ENCODE data around the gene PLAC1.

The PLAC1 gene

DNA sequence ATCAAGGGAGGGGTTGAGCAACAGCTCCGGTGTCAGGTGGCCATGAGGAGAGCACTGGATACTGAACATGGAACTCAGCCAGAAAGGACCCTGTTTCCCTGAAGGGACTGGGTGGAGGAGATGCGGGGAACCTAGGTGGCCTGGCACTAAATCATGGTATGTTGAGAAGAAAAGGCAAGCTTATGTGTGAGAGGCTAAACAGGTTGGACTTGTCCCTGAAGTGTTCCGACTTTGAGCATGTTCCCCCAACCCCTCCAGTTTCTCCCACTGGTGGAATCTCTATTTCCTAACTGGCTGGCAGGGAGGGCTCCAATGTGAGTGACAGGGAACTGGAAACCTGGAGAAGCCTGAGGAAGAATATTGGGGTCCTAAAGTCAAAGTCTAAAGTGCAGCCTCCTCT is 69.5 kb downstream of the PLAC1 start:
- DNase-seq (ENCODE audit: low read depth): no peak

DNA sequence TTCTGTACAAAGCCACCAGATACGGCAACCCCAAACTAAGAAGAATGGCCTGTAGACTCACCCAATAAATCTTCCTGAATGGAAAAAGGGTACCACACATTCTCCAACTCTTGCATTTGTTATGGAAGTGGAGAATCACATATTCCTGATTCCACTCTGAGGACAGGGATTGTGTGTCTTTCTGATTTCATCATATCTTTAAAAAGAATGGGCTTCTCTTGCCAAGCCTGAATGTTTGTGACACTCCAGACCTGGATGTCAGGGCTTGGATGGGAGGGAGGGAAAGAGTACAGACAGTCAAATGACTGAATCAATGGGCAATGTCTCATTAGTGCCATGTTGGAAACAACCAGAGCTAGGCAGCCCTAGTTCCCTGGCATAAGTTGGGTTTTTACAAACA is 77.4 kb downstream of the PLAC1 start:
- no peak for DNase-seq (ENCODE audit: low read depth)

DNA sequence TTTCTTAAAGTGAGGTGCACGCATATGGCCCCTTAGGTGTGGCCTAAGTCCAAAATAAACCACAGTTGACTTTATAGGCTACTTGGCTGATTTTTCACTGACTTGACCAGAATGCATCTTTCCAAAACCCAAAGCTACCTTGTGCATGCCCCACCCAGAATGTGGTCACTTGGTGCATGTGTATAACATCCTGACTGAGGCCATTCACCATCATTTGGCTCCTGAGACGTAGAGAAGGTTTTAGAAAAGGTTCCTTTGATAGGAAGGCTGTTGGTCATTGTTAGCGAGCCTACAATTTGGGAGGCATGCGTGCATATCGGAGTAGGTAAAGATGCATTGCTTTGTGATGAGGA is 84.6 kb downstream of the PLAC1 start:
- DNase-seq (ENCODE audit: low read depth): no peak

DNA sequence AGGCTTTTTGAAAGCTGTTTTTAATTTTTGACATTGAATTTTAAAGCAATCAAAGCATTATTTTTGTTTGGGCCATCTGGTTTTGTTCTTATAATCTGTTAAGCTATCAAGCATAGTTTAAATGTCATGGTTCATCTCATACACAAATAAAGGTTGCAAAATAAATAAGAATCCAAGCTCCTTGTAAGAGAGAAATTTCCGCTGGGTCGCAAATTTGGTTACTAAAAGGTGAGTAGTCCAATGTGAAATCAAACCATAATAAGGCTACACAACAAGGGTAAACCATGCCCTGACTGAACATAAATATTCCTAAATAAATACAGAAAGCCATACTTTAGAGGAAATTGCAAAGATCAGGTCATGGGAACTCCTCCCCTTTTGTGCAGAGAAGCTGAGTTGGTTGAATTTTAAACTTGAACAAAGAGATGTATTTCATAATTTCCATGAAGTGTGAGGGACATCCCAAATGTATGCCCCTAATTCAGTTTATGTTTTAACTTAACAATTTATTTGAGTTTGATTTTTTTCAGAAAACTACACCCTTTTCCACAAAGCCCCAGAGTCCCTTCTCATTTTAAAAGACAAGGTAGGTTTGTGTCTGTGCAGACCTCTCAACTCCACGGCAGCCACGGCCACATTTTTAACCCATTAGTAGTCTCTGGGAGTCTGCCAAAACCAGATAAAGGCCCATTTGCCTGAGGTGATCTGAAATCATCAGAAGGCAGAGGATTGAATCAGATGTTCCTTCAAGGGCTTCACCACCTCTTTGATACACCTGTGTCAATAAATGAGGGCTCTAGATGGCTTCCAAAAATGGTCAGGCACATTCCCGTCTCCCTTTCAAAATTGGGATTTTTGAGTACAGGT is 85.2 kb downstream of the PLAC1 start:
- DNase-seq (ENCODE audit: low read depth): peak; percentile 17

DNA sequence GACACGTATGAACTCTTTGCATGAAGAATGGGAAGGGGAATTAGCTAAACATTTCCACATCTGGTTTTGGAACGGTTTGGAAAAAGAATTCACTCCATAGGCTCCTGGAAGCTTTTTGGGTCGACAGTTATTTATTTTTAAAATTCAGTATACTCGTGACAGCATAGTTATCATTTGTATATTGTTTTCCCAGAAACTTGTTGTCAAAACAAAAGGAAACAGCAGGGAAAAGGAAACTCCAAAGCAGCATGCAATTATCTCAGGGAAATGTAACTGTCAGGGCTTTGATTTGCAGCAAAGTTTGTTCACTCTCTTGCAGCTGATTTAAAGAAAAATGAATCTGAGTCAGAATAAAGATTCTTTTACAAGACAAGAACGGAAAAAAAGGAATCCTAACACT is 86.5 kb downstream of the PLAC1 start:
- DNase-seq (ENCODE audit: low read depth): peak; percentile 30

DNA sequence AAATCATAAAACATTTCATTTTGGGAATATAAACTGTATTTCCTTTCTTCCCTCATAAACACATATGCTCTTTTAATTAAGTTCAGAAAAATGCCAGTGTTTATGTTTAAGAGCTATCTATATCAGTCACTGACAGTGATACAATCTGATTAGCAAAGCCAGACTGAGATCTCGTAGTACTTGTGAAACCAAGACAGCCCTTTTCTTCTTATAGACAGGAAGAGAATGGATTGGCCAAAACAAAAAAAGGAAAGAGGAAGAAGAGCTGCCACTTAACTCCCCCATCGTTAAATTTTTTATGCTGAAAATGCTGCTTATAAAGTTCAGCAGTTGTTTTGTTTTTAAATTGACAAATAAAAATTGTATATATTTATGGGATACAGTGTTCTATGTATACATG is 87.4 kb downstream of the PLAC1 start:
- DNase-seq (ENCODE audit: low read depth): no peak

DNA sequence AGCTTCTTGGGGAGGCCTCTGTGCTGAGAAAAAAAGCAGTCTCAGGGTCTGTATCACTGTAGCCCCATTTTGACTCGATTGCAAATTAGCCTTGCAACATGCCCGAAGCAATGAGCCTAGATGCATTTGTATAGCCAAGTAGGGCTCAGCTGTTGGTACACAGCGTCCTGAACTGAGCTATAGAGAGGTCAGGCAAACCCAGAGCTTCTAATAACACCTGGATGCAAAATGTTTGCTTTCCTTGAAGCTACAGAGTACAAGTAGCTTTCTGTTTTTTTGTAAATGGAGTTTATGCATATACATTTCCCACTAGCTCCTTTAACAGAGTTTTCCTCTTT is 87.8 kb downstream of the PLAC1 start:
- DNase-seq (ENCODE audit: low read depth): no peak

DNA sequence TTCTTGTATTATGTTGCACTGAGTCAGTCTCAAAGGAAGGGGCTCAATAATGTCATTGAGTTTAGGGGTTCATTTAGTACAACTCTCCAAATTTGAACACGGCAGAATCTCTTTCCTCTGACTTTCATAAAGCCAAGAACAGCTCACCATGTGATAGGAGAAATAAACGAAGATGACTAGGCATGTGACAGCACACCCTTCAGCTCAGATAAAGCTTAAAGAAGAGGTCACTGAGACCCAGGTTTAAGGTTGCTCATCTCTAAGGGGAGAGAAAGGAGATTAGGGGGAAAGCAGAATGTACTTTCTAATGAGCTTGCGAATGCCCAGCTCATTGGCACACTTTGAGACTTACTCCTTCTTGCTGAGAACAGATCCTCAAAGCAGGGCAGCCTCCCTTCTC is 89.0 kb downstream of the PLAC1 start:
- no peak for DNase-seq (ENCODE audit: low read depth)

DNA sequence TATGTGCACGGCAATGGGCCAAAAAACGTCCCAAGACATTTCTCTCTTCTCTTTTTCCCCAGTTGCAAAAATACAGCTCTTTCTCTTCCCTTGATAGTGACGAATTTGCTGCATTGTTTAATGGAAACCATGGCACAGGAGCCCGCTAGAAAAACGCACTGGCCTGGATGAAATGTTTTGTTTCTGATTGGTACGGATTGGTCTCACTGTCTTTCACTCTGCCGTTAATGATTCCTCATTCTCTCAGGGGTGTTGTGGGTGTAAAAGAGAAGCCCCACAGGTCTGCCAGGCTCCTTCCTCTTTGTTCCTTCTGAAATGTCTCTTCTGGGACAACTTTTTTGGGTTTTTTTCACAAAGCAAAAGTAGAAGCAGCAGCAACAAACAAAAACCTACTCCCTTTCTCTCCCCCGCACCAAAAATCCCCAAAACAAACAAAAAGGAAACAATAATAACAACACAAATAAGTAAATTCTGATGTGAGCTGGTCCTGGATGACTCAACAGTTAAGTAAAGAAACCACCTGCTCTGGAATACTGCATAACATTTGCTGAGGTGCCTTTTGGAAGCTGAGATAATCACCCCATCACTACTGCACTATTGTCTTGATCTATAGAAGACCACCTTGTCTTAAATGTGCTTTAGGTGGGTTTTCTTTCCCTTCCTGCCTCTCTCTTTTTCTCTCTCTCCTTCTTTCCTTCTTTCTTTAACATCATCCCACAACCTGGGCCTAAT is 89.8 kb downstream of the PLAC1 start:
- DNase-seq (ENCODE audit: low read depth): no peak

DNA sequence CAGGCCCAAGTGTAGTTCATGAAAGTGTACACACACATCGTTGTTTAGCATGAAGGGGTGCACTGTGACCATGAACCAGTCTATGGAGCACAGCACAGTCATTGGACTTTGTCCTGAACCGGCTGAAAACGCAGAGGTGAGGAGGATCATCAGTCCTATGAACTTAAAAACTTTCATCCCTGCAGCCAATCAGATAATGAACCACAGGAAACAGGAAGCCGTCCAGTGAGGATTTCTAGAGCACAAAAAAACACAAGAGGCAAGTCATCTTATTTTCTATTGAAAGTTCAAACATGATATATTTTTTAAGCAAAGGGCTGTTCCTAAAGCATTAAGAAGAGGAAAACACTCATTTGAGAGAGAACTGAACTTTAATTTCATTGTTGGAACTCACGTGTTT is 91.8 kb downstream of the PLAC1 start:
- DNase-seq (ENCODE audit: low read depth): no peak

DNA sequence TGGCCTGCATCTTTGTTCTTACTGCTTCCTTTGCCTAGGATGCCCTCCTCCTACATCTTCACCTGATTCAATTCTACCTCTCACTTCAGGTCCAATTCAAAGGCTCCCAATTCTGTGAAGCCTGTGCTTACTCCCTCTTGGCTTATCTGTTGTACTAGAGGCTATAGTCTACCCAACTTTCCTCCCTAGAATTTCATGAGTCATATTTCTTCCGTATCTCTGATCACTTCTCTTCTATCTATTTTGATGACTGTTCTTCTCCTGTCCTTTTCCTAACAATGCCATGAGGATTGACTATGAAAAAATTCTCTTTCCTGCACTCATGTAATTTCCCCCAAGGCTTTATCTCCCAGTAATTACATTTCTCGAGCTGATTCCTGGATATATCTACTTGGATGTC is 96.3 kb downstream of the PLAC1 start:
- no peak for DNase-seq (ENCODE audit: low read depth)

DNA sequence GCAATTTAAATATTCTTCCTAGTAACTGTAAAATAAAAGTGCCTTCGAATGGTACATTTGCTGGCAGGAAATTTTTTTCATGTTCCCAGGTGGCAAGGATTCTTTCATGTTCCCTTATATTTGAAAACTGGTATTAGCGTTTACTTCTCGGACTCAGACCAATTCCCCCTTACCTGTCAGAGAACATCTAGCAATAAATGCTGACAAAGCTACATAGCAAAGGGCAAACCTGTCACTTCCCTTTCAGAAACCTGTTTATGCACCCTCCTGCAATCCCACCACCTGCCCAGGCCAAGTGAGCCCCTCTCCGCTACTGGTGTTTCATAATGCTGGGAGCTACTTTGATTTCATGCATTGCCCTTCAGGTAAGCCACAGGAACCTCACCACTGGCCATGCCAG is 100.1 kb downstream of the PLAC1 start:
- no peak for DNase-seq (ENCODE audit: low read depth)

DNA sequence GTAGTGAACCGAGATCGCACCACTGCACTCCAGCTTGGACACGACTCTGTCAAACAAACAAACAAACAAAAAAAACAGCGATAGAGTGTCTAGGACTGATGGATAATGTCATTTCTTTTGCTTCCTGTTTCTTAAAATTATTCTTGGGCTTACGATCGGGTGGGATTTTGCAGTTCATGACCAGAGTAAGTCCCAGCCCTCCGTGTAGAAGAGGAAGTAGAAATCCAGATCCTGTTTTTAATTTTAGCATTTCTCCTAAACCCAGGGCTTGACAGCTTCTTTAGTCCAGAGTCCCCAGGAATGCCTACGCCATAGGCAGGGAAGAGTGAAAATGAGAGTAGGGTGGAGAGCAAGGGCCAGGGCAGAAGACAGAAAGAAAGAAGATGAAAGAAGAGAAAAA is 104.0 kb downstream of the PLAC1 start:
- DNase-seq (ENCODE audit: low read depth): no peak

DNA sequence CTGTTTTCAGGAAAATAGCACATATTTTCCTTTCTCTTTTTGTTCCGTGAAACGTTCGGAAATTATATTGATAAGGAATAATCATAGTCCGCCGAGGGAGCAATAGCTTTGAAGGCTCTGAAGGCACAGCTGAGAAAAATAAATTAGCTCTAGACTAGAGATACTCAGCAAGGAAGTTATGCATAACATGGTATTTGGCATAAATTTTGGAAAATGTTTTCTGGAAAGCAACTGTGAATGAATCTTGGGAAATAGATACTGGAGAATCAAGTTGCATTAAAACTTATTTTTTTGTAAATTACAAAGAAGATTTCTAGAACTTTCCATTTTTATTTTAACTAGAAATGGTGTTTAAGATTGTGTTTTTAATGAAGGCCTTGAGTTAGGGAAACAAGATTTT is 105.9 kb downstream of the PLAC1 start:
- no peak for DNase-seq (ENCODE audit: low read depth)

DNA sequence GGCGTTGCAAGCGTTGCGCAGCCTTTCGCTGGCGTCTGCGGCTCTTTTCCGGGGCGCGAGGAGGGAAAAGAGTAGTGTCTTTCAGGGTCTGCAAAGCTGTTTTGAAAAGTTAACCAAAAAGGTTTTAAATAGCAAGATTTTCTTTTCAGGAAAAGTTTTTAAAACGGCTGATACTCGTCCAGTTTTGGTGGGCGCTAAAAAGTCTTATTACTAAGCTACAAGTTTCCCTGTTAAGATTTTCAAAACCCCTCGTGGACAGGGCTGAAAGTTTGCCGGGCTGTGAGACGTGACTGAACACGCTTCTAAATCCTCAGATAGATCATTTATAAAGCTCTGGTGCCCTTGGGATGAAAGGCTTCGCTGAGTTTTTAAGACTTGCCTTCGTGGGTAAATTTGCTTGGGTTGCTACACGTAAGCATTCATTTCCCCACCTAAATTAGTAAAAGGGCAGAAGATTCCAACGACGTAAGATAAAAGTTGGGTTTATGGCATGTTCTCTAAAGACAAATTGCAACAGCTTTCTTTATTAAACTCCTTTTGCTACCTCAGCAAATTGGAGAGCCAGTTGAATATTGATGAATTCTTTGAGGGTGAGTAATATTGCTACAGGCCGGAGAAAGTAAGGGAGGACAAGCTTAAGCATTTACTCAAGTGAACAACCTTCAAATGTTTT is 106.8 kb downstream of the PLAC1 start:
- peak; percentile 58 for DNase-seq (ENCODE audit: low read depth)

DNA sequence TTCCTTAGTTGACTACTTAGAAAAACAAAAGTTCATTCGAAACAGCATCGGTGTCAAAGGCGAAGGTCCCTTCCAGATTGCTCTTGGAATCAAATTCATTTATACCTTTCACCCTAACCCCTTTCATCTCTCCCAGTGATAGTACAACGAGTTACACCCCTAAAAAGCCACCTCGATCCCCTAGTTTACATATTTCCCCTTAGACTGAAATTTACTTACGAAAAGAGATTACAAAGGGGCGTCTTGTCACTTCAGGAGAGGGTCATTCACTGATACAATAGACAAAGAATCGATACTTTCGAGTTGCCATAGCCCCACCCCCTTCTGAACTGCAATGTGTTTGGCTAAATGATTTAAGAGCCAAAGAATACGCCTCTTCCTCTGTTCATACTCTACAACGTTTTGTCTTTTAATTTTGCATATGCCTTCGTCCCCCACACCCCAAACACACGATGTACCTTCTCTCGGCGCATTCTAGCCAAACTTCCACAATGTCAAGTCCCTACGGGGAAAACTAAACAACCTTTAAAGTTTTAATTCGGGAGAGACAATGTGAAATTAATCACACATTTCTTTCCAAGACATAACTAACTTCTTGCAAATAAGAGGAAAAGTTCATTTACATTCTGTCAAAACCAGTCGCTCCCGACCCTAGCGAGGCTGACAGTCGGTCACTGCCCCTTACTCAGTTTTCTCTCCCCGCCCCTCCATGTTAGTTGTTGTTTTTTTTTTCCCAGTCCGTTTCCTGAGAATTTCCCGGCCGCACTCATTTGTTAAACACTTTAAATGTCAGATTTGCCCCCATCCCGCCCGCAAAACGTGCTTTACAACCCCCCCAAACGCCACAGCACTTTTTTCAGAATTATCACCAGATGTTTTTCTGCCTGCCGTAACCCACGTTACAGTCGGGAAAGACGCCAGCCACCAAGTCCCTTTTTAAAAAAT is 109.7 kb downstream of the PLAC1 start:
- DNase-seq (ENCODE audit: low read depth): no peak

DNA sequence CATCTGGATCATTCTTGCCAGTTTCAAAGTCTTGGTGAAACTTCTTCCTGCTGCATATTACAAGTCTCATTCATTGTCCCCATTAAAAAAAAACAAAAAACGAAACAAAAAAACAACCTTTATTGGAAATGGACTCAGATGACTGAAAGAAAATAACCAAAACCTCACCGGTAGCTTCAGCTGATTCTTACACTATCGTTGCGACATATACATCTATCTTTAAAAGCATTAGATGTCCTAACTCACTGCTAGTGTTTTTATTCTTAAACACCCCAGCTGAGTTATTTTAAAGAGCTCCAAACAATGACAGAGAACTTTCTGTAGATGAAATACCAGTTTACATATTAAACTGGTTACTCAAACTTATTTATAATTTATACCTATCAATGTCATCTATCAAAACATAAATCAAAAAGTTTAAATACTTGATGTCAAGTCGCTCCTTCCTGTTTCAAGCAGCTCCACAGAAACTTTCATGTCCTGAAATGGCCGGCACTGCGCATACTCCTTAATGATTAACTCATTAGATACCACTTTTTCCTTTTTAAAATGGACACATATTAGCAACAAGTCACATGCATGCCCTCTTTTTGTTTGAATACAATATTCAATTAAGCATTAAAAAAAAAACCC is 111.1 kb downstream of the PLAC1 start:
- DNase-seq (ENCODE audit: low read depth): no peak

DNA sequence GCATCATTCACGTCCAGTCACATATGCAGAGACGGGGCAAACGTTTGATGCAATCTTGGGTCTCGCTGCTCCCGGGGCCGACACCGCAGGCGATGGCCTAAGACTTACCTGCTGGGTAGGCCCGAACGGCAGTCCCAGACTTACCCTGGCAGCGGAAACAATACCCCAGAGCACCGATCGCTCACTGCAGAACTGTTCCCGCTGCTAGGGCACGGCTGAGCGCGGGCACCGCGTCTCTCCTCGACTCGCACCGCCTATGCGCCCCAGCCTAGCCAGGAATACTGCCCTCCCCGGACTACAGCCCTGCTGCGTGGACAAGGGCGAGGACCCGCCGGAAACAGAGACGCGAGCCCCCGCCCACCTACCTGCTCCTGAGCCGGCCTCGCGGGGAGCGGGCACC is 112.1 kb downstream of the PLAC1 start:
- no peak for DNase-seq (ENCODE audit: low read depth)

DNA sequence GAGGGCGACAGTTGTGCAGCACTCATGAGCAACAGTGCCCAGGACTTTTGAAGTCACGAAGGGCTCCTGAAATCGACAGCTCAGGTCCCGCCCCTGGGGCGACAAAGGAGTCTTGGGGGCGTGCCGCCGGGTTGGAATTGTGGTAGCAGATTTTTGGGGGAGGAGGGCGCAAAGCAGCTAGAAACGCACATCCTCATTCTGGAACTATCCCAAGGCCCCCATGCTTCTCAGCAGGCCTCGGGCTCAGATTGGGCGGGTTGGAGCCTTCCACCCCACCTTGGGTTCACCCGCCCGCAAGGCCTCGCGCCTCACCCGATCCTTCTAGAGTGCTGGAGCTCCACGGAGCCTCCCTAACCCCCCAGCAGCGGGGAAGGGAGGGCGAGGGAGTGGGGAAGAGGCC is 112.8 kb downstream of the PLAC1 start:
- no peak for DNase-seq (ENCODE audit: low read depth)

DNA sequence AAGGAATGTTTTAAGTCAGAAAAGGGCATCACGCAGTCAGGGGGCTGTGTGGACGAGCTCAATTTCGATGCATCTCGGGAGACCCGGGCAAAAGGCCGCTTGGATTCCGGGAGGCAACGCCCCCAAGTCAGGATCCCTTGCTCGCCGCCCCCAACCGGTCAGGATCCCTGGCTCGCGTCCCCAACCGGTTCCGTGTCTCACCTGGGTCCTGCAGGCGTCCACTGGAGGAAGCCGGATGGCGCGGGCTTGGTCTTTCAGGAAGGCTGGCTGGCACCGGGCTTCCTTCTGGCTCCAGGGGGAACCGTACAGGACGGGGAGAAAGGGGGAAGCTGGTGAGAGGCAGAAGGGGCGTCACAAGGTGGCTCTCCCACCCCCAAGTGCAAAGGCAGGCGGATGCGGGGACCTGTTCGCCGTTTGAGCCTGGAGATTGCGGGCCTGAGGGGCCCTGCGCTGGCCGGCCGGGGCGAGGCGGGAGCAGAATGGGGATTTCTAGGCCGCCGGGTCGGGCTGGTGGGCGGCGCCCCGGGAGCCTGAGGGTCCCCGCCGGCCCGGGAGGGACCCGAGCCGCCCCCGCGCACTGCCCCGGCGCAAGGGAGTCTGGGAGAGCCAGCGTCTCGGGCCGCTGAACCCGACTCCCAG is 113.6 kb downstream of the PLAC1 start:
- DNase-seq (ENCODE audit: low read depth): no peak

DNA sequence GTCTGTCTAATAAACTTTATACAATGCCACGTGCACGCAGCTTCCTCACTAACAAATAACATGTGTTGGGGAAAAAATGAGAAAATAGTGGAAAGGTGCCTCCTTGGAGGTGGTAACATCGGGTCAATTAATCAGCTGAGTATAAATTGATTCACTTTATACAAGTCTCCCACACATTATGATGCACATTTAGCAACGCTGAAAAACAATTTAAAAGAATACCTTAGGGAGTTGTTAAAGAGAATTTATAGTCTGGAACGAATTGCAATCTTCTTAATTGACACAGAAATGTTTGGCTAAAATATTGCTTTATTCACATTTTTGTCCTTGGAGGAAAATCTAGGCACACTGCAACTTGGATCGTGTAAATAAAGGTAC is 114.1 kb downstream of the PLAC1 start:
- DNase-seq (ENCODE audit: low read depth): no peak

Measured in amniotic epithelial cell (primary cell).